IPS-18c (cell line): ENCODE data around the gene THAP9.
A peak's percentile ranks its signal among the peaks of the same experiment; 100 is the strongest.
"Not testable (repeated sequence)": the region's sequence is repeated elsewhere in the genome, so short reads cannot be mapped to it uniquely, and the experiment has no call there.

Experiments used
- H3K4me3 ChIP-seq: 2 replicates; pipeline ENCODE4 v1.7.0; 2013; ENCODE audit warnings: low read depth, mild to moderate bottlenecking, low read length, moderate library complexity; ENCODE audit not compliant: insufficient read depth
- H3K9me3 ChIP-seq: one replicate; pipeline ENCODE4 v1.6.1; 2013; ENCODE audit warnings: mild to moderate bottlenecking, low read length, moderate library complexity; ENCODE audit not compliant: control insufficient read depth, insufficient read depth

THAP9 gene, protein sequence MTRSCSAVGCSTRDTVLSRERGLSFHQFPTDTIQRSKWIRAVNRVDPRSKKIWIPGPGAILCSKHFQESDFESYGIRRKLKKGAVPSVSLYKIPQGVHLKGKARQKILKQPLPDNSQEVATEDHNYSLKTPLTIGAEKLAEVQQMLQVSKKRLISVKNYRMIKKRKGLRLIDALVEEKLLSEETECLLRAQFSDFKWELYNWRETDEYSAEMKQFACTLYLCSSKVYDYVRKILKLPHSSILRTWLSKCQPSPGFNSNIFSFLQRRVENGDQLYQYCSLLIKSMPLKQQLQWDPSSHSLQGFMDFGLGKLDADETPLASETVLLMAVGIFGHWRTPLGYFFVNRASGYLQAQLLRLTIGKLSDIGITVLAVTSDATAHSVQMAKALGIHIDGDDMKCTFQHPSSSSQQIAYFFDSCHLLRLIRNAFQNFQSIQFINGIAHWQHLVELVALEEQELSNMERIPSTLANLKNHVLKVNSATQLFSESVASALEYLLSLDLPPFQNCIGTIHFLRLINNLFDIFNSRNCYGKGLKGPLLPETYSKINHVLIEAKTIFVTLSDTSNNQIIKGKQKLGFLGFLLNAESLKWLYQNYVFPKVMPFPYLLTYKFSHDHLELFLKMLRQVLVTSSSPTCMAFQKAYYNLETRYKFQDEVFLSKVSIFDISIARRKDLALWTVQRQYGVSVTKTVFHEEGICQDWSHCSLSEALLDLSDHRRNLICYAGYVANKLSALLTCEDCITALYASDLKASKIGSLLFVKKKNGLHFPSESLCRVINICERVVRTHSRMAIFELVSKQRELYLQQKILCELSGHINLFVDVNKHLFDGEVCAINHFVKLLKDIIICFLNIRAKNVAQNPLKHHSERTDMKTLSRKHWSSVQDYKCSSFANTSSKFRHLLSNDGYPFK

DNA sequence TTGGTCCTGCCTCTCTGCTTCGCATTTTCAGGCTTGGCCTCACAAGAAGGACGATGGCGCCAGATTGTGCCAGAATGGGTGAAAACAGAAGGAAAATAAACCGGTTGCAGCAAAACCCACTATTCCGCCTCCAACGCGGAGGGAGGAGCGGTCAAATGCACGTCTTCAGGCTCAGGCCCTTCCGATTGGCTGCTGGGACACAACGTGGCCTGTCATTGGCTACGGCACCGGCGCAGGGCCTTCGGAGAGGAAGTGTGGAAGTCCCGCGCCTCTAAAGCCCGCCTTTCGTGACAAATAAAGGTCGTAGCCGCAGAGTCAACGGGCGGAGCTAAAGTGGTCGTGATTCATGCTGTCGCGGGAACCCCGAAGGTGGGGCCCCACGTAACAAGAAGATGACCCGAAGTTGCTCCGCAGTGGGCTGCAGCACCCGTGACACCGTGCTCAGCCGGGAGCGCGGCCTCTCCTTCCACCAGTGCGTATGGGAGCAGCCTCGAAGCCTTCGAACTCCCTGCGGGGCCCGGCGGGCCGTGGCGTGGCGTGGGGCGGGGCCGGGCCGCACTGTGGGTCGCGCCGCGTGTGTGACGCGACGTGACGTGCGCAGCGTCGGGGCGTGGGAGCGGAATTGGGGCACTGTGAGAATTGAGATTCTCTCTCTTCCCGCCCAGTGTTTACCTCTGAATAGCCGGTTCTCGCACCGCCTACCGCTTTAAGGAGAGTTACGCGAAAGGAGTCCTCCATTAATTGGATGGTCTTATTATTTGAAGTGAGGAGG is at the start of gene THAP9:
Gene THAP9 (plus strand): TSS at position 325 of the 772 bp plus-strand sequence. CDS start 68 bp downstream, at position 393.
- Histone ChIP-seq H3K9me3 (no peaks in the 10 kb centered on the region), H3K4me3 (peak within 1 kb of the TSS; percentile 83)

DNA sequence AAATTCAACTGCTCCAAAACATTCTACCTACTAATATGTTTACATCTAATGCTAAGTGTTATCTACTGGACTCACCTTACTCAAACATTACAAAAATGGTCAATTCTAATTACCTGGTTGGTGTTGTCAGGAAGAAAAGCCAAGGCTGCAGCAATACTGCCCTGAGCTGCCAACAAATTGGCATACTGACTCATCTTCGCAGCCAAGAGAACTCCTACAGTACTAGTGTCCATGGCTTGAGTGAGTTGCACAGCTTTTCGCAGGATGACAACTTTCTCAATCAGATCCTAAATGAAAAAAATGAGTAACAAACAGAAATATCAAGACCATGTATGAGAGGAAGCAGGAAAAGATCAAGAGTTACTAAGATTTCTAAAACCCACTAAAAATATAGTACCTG is 49.2 kb upstream of the THAP9 start:
- Histone ChIP-seq H3K4me3 (no peak overlapping the region), H3K9me3 (no peaks in the 10 kb centered on the region)

DNA sequence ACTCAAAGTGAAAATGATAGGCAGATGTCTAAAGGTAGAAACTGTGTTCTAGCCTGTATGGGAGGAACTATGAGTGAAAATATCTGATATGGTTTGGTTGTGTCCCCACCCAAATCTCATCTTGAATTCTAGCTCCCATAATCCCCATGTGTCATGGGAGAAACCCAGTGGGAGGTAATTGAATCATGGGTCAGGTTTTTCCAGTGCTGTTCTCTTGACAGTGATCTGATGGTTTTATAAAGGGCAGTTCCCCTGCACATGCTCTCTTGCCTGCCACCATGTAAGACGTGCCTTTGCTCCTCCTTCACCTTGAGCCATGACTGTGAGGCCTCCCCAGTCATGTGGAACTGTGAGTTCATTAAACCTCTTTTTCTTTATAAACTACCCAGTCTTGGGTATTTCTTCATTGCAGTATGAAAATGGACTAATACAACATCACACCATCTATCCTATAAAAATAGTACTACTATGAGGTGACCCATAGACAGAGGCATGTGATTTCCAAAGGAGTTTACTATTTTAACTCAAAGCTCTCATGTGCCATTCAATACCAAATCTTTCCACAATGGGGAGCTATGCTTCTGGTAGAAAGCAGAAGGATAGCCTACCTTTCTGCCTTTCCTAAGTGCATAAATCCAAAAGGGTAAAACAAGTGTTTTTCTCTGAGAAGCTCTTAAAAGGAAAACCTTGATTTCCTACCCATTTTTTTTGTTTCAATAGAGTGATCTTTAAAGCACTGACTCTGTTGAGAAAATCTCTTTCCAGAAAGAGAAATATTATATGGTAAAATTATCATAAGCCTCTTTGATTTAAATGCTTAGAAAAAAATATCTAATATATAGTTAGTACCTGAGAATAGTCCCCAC is 48.4 kb upstream of the THAP9 start:
- no peak overlapping the region for H3K4me3 ChIP-seq
- H3K9me3 ChIP-seq, result no peaks in the 10 kb centered on the region

DNA sequence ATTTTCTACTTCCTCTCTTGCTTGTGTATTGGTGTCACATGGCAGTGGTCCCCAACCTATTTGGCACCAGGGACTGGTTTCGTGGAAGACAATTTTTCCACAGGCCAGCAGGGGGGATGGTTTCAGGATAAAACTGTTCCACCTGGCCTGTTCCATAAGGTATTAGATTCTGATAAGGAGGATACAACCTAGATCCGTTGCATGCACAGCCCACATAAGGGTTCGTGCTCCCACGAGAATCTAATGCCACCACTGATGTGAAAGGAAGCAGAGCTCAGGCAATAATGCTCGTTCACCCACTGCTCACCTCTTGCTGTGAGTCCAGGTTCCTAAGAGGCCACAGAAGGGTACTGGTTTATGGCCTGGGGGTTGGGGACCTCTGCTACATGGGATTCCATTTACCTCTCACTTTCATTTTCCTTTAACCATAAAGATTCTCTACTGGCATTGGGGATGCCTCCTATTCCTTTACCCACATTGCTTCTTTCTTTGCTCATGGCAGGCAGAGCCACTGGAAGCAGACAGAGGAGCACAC is 47.7 kb upstream of the THAP9 start:
- H3K4me3 ChIP-seq, result no peak overlapping the region
- H3K9me3 ChIP-seq, result no peaks in the 10 kb centered on the region

DNA sequence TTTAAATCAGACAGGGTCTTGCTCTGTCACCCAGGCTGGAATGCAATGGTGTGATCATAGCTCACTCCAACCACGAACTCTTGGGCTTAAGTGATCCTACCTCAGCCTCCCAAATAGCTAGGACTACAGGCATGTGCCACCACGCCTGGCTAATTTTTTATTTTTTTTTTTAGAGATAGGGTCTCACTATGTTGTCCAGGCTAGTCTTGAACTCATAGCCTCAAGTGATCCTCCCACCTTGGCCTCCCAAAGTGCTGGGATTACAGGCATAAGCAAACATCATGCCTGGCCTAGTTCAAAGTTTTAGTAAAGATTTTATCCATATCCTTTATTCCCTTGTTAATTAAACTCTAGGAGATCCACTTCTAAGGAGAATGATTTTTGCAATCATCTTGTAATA is 40.0 kb upstream of the THAP9 start:
- not testable (repeated sequence) for H3K4me3 ChIP-seq, H3K9me3 ChIP-seq

DNA sequence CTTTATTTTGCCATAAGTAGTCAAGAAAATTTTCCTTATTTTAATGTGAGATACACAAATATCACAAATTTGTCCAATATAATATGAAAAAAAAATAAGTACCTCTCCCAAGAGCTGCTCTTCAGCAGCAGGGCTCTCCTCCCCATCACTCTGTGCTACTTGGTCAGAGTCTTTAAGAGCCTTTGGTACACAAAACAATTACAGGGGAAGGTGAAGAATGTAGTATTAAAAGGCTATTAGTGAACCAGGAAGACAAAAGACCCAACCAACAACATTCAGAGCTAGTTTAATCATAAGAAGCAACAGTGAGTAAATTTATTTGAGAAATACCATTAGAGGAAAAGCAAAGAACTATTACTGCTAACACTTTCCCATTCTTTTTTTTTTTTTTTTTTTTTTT is 39.0 kb upstream of the THAP9 start:
- Histone ChIP-seq H3K9me3 (no peaks in the 10 kb centered on the region), H3K4me3 (no peak overlapping the region)

DNA sequence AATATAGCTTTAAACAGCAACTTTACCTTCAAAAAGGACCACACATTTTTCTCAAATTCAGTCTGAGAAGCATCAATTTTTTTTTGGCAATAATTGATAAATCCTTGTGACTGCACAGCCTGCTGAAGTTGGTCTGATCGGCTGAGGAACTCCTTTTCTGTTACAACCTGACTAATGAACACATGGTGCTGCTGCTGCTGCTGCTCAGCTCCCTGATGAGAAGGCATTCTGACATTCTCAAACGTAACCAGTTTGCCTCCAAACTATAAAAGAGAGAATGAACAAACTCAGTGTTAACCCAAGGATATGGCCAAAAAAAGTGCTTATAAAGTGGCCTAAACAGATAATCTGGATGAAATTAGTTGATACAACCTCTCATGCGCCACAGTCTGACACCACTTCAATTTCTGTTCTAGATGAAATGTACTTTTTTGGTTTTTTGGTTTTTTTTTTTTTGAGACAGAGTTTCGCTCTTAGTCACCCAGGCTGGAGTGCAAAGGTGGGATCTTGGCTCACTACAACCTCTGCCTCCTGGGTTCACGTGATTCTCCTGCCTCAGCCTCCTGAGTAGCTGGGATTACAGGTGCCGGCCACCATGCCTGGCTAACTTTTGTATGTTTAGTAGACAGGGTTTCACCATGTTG is 36.1 kb upstream of the THAP9 start:
- H3K4me3 ChIP-seq, result no peak overlapping the region

DNA sequence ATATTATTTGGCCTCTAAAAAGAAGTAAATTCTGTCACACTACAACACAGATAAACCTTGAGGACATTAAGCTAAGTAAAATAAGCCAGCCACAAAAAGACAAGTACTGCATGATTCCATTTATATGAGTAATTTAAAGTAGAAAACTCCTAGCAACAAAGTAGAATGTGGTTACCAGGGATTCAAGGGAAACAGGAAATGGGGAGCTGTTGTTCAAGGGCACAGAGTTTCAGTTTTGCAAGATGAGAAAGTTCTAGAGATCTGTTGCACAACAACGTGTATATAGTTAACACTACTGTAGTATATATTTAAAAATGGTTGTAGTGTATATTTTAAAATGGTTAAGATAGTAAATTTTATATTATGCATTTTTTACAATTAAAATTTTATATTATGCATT is 34.9 kb upstream of the THAP9 start:
- H3K4me3 ChIP-seq, result no peak overlapping the region
- H3K9me3 ChIP-seq, result no peaks in the 10 kb centered on the region

More for the DNA sequence above, 36.1 kb upstream of the THAP9 start:
- H3K9me3 ChIP-seq, result no peaks in the 10 kb centered on the region

DNA sequence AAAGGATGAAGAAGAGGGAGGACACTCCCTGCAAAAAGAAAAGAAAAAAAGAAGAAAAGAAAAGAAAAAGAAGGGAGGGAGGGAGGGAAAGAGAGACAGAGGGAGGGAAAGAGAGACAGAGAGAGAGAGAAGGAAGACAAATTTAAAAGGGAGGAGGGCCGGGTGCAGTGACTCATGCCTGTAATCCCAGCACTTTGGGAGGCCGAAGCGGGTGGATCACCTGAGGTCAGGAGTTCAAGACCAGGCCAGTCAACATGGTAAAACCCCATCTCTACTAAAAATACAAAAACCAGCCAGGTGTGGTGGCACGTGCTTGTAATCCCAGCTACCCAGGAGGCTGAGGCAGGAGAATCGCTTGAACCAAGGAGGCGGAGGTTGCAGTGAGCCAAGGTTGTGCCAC is 34.5 kb upstream of the THAP9 start:
- not testable (repeated sequence) for H3K9me3 ChIP-seq, H3K4me3 ChIP-seq

DNA sequence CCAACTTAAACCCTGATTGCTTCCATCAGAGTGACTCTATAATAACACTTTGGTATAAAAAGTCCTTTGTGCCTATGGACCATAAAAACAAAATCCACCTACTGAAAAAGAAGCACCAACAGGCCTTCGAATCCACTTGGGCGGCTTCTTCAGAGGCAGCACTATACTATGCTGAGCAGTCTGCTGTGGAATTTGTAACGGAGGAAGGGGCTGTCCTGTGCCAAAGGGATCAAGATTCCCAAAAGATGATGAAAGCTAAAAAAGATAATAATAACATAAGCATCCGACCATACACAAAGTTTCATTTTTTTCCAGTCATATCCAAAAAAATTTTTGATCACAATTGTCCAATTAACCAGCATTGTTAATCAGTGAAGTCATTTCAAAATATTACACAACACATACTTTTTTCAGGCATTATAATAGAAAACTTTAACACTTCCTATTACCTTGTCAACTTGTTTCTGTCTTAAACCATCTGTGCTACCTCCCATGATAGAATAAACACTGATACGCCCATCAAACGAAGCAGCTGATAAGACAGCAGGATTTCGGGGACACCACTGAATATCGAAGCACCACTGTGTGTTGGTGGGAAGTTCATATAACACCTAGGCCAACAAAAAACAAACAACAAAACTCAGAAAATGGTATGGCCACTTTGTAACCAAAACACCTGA is 33.7 kb upstream of the THAP9 start:
- no peak overlapping the region for H3K4me3 ChIP-seq
- H3K9me3 ChIP-seq, result no peaks in the 10 kb centered on the region

DNA sequence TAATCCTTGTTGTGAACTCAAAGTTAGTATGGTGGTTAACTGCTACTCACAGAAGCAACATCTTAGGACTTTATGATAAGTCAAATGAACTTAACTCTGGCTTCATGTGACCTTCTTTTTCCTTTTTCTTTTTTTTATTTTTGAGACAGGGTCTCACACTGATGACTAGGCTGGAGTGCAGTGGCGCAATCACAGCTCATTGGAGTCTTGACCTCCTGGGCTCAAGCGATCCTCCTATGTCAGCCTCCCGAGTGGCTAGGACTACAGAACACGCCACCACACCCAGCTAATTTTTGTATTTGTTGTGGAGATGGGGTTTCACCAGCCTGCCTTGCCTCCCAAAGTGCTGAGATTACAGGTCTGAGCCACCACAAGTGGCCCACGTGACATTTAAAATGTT is 32.0 kb upstream of the THAP9 start:
- no peaks in the 10 kb centered on the region for H3K9me3 ChIP-seq

DNA sequence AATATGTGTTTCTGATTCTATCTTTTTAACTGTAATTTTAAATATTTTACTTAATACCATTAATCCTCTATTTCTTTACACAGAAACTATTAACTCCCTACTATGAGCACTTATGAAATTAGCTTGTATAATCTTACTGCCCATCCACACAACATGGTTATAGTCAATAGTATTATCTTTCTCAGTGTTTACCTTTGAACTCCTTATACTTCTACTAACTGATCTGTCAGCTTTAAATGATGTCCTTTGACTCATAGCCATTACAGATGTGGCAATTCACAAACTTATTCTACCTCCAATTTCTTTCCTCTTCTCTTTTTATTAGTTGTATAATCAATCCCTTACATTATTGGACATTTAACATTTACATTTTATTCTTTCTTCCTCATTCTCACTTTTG is 15.1 kb upstream of the THAP9 start:
- no peak overlapping the region for H3K4me3 ChIP-seq
- no peaks in the 10 kb centered on the region for H3K9me3 ChIP-seq

More for the DNA sequence above, 32.0 kb upstream of the THAP9 start:
- no peak overlapping the region for H3K4me3 ChIP-seq

DNA sequence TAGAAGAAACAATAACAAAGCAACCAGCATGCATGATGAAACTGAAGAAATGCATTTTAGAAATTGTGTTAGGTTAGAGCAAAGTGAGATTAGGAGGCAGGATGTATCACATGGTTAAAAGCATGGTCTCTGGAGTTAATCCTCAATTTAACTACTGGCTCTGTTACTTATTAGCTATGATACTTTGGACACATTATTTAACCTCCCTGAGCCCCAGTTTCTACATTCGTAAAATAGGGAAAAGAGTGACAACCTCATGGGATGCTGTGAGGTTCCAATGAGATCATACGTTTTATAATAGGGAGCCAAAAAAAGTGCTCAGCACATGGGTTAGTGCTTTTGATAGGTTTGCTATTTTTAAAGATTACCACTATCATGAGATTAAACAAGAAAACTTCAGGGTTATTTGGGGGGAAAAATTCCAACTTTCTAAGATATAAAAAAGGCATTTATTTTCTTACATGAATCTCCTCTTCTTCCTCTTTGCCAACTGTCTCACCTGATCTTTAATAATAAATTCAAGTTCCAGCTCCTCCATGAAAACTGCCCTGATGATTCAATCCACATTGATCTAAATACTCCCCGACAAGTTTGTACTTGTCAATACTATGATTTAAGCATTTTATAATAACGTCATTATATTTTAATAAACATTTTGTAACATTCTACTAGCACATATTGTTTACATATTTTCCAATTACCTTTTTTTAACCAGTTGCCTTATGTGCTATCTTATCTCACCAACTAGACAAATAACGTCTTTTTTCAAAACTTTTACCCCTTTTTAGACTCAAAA is 14.2 kb upstream of the THAP9 start:
- no peak overlapping the region for H3K4me3 ChIP-seq
- peaks cover 2% of the 10 kb centered on the region for H3K9me3 ChIP-seq

DNA sequence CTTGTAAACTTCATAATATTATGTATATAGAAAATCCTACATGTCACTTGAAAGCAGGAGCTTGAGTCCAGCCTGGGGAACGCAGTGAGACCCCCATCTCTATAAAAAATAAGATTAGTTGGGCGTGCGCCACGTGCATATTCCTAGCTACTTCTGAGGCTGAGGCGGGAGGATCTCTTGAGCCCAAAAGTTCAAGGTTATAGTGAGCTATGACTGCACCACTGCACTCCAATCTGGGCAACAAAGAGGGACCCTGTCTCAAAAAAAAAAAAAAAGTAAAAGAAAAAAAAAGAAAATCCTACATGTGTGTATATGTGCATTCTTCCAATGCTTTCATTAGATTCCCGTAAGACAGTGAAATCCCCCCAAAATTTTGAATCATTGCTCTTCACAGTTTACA is 11.2 kb upstream of the THAP9 start:
- Histone ChIP-seq H3K9me3 (peaks cover 2% of the 10 kb centered on the region), H3K4me3 (peak overlapping the region; percentile 10; the same call in 1 of the 2 replicates)

DNA sequence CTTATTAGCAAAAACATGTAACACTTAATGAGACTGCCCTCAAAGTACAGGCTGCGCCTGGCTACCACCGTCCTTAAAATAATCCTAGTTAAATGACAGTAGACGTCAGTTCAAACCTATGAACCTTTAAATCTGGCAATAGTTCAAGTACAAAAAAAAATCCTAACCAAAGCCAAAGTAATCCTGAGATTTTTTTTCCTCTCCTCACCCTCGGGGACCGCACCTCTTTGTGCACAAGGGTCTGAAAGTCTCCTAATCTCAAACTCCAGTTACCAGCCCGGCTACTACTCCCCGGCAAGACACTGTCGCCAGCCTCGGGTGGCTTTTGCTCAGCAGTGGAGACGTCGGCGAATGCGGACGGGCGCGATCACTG is 10.0 kb upstream of the THAP9 start:
- peak overlapping the region; percentile 98 for H3K4me3 ChIP-seq
- H3K9me3 ChIP-seq, result peaks cover 2% of the 10 kb centered on the region
